GM23338 (cell line): ENCODE measurements around the gene CHAD. TPM values are rescaled to one million over a fixed set of nuclear protein-coding genes. Genes with fewer than 3 reads are reported as not detected.

ENCODE experiments used
- ATAC-seq: fragments of 200-7000 bp; cut with Tn5 transposase; 3 replicates; pipeline ENCODE4 v1.9.1; 2020
- DNase-seq: peaks from one replicate; pipeline ENCODE4 v3.0.0-alpha.2; 2015; ENCODE audit warnings: low spot score
- H2AFZ ChIP-seq: fragments of 200-600 bp; sonication (generic); 2 replicates; pipeline ENCODE4 v1.8.0; 2016; ENCODE audit warnings: antibody characterized with exemption, mild to moderate bottlenecking, moderate library complexity
- H3F3A ChIP-seq: fragments of 200-600 bp; sonication (generic); replicated peaks from 2 replicates; pipeline ENCODE4 v1.8.0; 2017; ENCODE audit warnings: antibody characterized with exemption, mixed run types, low read depth
- H3K27ac ChIP-seq: fragments of 200-600 bp; sonication (generic); 2 replicates; pipeline ENCODE4 v1.6.1; 2016; ENCODE audit warnings: low read depth
- H3K27me3 ChIP-seq: fragments of 200-600 bp; sonication (generic); 2 replicates; pipeline ENCODE4 v1.8.0; 2016; ENCODE audit warnings: mild to moderate bottlenecking, mixed run types, moderate library complexity; ENCODE audit not compliant: insufficient read depth
- H3K36me3 ChIP-seq: fragments of 200-600 bp; sonication (generic); 2 replicates; pipeline ENCODE4 v1.8.0; 2016; ENCODE audit warnings: mild to moderate bottlenecking; ENCODE audit not compliant: insufficient read depth
- H3K4me1 ChIP-seq: fragments of 200-600 bp; sonication (generic); 2 replicates; pipeline ENCODE4 v1.8.0; 2016; ENCODE audit warnings: mild to moderate bottlenecking, moderate library complexity; ENCODE audit not compliant: insufficient read depth
- H3K4me2 ChIP-seq: fragments of 200-600 bp; sonication (generic); 2 replicates; pipeline ENCODE4 v1.7.1; 2017; ENCODE audit warnings: mixed run types
- H3K4me3 ChIP-seq: fragments of 200-600 bp; sonication (generic); 2 replicates; pipeline ENCODE4 v1.6.1; 2016; ENCODE audit warnings: mixed run types
- H3K79me2 ChIP-seq: fragments of 200-600 bp; sonication (generic); replicated peaks from 2 replicates; pipeline ENCODE4 v1.8.0; 2017; ENCODE audit warnings: mild to moderate bottlenecking; ENCODE audit not compliant: insufficient read depth
- H3K9me2 ChIP-seq: fragments of 200-600 bp; sonication (generic); 2 replicates; pipeline ENCODE4 v1.8.0; 2017; ENCODE audit not compliant: insufficient read depth
- H4K20me1 ChIP-seq: fragments of 200-600 bp; sonication (generic); replicated peaks from 2 replicates; pipeline ENCODE4 v1.8.0; 2017; ENCODE audit warnings: mild to moderate bottlenecking; ENCODE audit not compliant: insufficient read depth
- H3K27ac Mint-ChIP-seq: 2 replicates; pipeline ENCODE4 v1.8.0; 2020; ENCODE audit warnings: inconsistent platforms, mild to moderate bottlenecking, moderate library complexity, mixed read lengths
- H3K27me3 Mint-ChIP-seq: 3 replicates; pipeline ENCODE4 v1.8.0; 2022; ENCODE audit warnings: low read depth, mild to moderate bottlenecking, moderate library complexity, mixed read lengths, inconsistent platforms; ENCODE audit not compliant: insufficient read depth, poor library complexity
- H3K36me3 Mint-ChIP-seq: 3 replicates; pipeline ENCODE4 v1.8.0; 2021; ENCODE audit warnings: low read depth, mild to moderate bottlenecking, inconsistent platforms, moderate library complexity, mixed read lengths
- H3K4me1 Mint-ChIP-seq: 3 replicates; pipeline ENCODE4 v1.8.0; 2020; ENCODE audit warnings: mild to moderate bottlenecking, inconsistent platforms, mixed read lengths
- H3K4me3 Mint-ChIP-seq: 3 replicates; pipeline ENCODE4 v1.8.0; 2021; ENCODE audit warnings: moderate library complexity, mild to moderate bottlenecking, inconsistent platforms, mixed read lengths
- H3K9me3 Mint-ChIP-seq: 3 replicates; pipeline ENCODE4 v1.8.0; 2020; ENCODE audit warnings: moderate library complexity, mild to moderate bottlenecking, inconsistent platforms, mixed read lengths
- ETS1 ChIP-seq: IDR thresholded peaks from 2 replicates; pipeline ENCODE4 v1.6.1; 2016; ENCODE audit warnings: antibody characterized with exemption
- EZH2 ChIP-seq: fragments of 200-600 bp; sonication (generic); IDR thresholded peaks from one replicate; pipeline ENCODE4 v1.8.0; 2017; ENCODE audit warnings: antibody characterized with exemption, mild to moderate bottlenecking, low read depth; ENCODE audit not compliant: unreplicated experiment
- EZH2phosphoT487 ChIP-seq: fragments of 200-600 bp; sonication (generic); IDR thresholded peaks from one replicate; pipeline ENCODE4 v1.8.1; 2018; ENCODE audit warnings: antibody characterized with exemption; ENCODE audit not compliant: unreplicated experiment
- JUNB ChIP-seq: IDR thresholded peaks from one replicate; pipeline ENCODE4 v1.6.1; 2016; ENCODE audit warnings: antibody characterized with exemption; ENCODE audit not compliant: unreplicated experiment
- NANOG ChIP-seq: IDR thresholded peaks from 2 replicates; pipeline ENCODE4 v1.6.1; 2016; ENCODE audit warnings: antibody characterized with exemption, borderline replicate concordance
- POLR2AphosphoS5 ChIP-seq: IDR thresholded peaks from 2 replicates; pipeline ENCODE4 v1.6.1; 2016; ENCODE audit warnings: antibody characterized with exemption, low read depth
- STAT1 ChIP-seq: IDR thresholded peaks from one replicate; pipeline ENCODE4 v1.6.1; 2016; ENCODE audit warnings: antibody characterized with exemption; ENCODE audit not compliant: unreplicated experiment
- ZNF331 ChIP-seq: fragments of 250-450 bp; sonication (Bioruptor Pico); IDR thresholded peaks from 2 replicates; pipeline ENCODE4 v1.5.0; 2020; ENCODE audit warnings: low read depth, mild to moderate bottlenecking, moderate library complexity
- ZNF462 ChIP-seq: fragments of 250-450 bp; sonication (Bioruptor Pico); IDR thresholded peaks from 2 replicates; pipeline ENCODE4 v1.5.0; 2020; ENCODE audit warnings: mild to moderate bottlenecking, moderate library complexity
- polyA plus RNA-seq: library from polyadenylated mRNA; unstranded; fragments of >200 nt; fragmentation: Nextera tagmentation; extraction: Ambion mirVana; gene quantifications from 2 replicates; pipeline ENCODE4 v1.2.1, GENCODE V29; 2016
- total RNA-seq: library from RNA; depleted of rRNA; stranded (reverse); fragments of >200 nt; shearing (Covaris generic); gene quantifications from 2 replicates; pipeline ENCODE4 v1.2.3, GENCODE V29; 2014
- TF ChIP-seq, protein P1 (sequence below), 2 experiments: fragments of 200-600 bp in 1 of 2; sonication (generic) in 1 of 2; conservative IDR thresholded peaks; 2 replicates each; pipeline versions ENCODE4 v1.5.1 to v1.6.1; 2016 to 2017; ENCODE audit warnings: antibody characterized with exemption in 2 of 2, low read depth in 2 of 2, mild to moderate bottlenecking in 2 of 2, moderate library complexity in 1 of 2

Gene CHAD
- total and polyA plus RNA-seq, 2 experiments from 2014 or later, result 0.18 TPM; not detected in 1

- Histone ChIP-seq H2AFZ (no peak overlapping the region), H3K9me2 (no peaks in the 10 kb centered on the region), H3K27ac (no peak overlapping the region), H3K4me2 (peak overlapping the region; percentile 25; the same call in 1 of the 2 replicates), H3K79me2 (no peaks in the 10 kb centered on the region), H4K20me1 (peaks cover 12% of the 10 kb centered on the region; the same call in 1 of the 2 replicates), H3K4me3 (no peak overlapping the region), H3K27me3 (no peaks in the 10 kb centered on the region), H3K36me3 (no peaks in the 10 kb centered on the region), H3F3A (no peaks in the 10 kb centered on the region), H3K4me1 (peaks cover 9% of the 10 kb centered on the region)
- no peak for DNase-seq
- no peaks in the 10 kb centered on the region for H3K9me3 Mint-ChIP-seq
- H3K36me3 Mint-ChIP-seq, result no peaks in the 10 kb centered on the region; the same call in 2 of the 3 replicates
- no peak overlapping the region for H3K4me3 Mint-ChIP-seq
- peaks cover 3% of the 10 kb centered on the region for H3K27me3 Mint-ChIP-seq
- no peak overlapping the region for H3K27ac Mint-ChIP-seq
- H3K4me1 Mint-ChIP-seq, result peaks cover 11% of the 10 kb centered on the region
- no peak for TF ChIP-seq JUNB
- TF ChIP-seq EZH2, result no peak
- TF ChIP-seq, protein P1, sequence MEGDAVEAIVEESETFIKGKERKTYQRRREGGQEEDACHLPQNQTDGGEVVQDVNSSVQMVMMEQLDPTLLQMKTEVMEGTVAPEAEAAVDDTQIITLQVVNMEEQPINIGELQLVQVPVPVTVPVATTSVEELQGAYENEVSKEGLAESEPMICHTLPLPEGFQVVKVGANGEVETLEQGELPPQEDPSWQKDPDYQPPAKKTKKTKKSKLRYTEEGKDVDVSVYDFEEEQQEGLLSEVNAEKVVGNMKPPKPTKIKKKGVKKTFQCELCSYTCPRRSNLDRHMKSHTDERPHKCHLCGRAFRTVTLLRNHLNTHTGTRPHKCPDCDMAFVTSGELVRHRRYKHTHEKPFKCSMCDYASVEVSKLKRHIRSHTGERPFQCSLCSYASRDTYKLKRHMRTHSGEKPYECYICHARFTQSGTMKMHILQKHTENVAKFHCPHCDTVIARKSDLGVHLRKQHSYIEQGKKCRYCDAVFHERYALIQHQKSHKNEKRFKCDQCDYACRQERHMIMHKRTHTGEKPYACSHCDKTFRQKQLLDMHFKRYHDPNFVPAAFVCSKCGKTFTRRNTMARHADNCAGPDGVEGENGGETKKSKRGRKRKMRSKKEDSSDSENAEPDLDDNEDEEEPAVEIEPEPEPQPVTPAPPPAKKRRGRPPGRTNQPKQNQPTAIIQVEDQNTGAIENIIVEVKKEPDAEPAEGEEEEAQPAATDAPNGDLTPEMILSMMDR (conservative IDR thresholded peaks at IDR 0.05; ENCODE audit: low read depth in 2 of 2), result no peak
- TF ChIP-seq POLR2AphosphoS5, result no peak
- no peak for TF ChIP-seq ZNF331
- no peak for TF ChIP-seq ETS1
- TF ChIP-seq STAT1, result no peak
- TF ChIP-seq EZH2phosphoT487, result no peak
- ATAC-seq, result no peak
Measured at GRCh38 chr17:50443505-50443974, 25.1 kb downstream of the CHAD start.

GRCh38 chr17:50440838-50441829 lies 27.5 kb downstream of the CHAD start:
- peaks cover 3% of the 10 kb centered on the region for H3K27me3 Mint-ChIP-seq
- Histone ChIP-seq H3K4me1 (peaks cover 9% of the 10 kb centered on the region), H3K4me2 (no peak overlapping the region), H4K20me1 (peaks cover 8% of the 10 kb centered on the region; the same call in 1 of the 2 replicates), H3K36me3 (no peaks in the 10 kb centered on the region), H3K27ac (no peak overlapping the region), H3K9me2 (no peaks in the 10 kb centered on the region), H3K79me2 (no peaks in the 10 kb centered on the region), H3K27me3 (no peaks in the 10 kb centered on the region), H2AFZ (no peak overlapping the region), H3F3A (no peaks in the 10 kb centered on the region), H3K4me3 (no peak overlapping the region)
- peaks cover 11% of the 10 kb centered on the region for H3K4me1 Mint-ChIP-seq
- H3K4me3 Mint-ChIP-seq, result no peak overlapping the region
- ATAC-seq (no peak), DNase-seq (no peak)
- H3K9me3 Mint-ChIP-seq, result no peaks in the 10 kb centered on the region
- H3K36me3 Mint-ChIP-seq, result no peaks in the 10 kb centered on the region; the same call in 2 of the 3 replicates
- H3K27ac Mint-ChIP-seq, result no peak overlapping the region; the same call in 1 of the 2 replicates
- TF ChIP-seq EZH2 (no peak), ETS1 (no peak), NANOG (no peak), ZNF462 (no peak)
